K562 treated with DMSO at 1 percent for 24 hours (cell line): Measurements from ENCODE around the gene NBPF14. TPM values are rescaled to one million over a fixed set of nuclear protein-coding genes. Genes with fewer than 3 reads are reported as not detected.

ENCODE experiments used
- total RNA-seq: library from RNA; unstranded; fragments of 300-600 nt; gene quantifications from 2 replicates; pipeline ENCODE4 v1.2.3, GENCODE V29; 2022; ENCODE audit warnings: low read depth; ENCODE audit not compliant: insufficient read depth

Gene NBPF14, protein sequence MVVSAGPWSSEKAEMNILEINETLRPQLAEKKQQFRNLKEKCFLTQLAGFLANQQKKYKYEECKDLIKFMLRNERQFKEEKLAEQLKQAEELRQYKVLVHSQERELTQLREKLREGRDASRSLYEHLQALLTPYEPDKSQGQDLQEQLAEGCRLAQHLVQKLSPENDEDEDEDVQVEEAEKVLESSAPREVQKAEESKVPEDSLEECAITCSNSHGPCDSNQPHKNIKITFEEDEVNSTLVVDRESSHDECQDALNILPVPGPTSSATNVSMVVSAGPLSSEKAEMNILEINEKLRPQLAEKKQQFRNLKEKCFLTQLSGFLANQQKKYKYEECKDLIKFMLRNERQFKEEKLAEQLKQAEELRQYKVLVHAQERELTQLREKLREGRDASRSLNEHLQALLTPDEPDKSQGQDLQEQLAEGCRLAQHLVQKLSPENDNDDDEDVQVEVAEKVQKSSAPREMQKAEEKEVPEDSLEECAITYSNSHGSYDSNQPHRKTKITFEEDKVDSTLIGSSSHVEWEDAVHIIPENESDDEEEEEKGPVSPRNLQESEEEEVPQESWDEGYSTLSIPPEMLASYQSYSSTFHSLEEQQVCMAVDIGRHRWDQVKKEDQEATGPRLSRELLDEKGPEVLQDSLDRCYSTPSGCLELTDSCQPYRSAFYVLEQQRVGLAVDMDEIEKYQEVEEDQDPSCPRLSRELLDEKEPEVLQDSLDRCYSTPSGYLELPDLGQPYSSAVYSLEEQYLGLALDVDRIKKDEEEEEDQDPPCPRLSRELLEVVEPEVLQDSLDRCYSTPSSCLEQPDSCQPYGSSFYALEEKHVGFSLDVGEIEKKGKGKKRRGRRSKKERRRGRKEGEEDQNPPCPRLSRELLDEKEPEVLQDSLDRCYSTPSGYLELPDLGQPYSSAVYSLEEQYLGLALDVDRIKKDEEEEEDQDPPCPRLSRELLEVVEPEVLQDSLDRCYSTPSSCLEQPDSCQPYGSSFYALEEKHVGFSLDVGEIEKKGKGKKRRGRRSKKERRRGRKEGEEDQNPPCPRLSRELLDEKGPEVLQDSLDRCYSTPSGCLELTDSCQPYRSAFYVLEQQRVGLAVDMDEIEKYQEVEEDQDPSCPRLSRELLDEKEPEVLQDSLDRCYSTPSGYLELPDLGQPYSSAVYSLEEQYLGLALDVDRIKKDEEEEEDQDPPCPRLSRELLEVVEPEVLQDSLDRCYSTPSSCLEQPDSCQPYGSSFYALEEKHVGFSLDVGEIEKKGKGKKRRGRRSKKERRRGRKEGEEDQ (N-terminal part only)
- 3.7 and 7.4 TPM in 2 replicates for total RNA-seq

DNA sequence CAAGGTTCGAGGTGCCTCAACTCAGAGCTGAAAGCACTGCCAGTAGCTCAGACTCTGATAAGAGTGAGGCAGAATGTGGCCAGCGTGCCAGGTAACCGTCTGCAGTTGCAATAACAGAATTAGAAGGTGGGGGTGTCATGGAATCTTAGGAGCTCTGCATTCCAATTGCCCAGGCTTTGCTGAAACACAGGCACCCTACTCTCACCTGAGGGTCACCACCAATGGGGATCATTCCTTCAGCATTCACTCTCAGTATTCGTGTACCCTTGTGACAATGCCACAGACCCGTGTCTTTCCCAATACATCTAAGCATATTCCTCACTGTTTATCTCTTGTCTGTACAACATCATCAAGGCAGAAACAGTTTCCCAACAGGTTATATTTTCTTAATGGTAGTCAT lies at the start of gene NBPF14:
NBPF14 (minus strand) TSS at position 101 of the 400 bp plus-strand sequence. CDS start 294 bp downstream, outside the sequence.

DNA sequence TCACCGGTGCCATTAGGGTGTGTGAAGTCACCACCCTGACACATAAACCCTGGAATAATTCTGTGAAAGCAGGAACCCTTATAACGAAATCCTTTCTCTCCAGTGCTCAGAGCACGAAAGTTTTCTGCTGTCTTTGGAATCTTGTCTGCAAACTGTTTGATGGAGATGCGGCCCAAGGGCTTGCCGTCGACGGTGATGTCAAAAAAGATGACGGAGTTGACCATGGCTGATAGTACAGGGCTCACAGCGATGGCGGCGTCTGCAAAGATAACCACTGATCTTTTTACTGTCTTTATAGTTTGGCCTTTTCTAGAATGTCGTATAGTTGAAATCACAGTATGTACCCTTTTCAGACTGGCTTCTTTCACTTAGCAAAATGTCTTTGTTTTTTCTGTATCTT lies 112.8 kb downstream of the NBPF14 start, which contains the start of gene PPIAL4G:
PPIAL4G (minus strand) TSS at position 274 of the 400 bp plus-strand sequence; CDS start at position 224, 50 bp downstream.

Other genes starting within 250 kb of the NBPF14 start
- not detected in 2 replicates for gene PPIAL4G, start 112.7 kb downstream of the NBPF14 start, total RNA-seq
- gene NUDT4B, start 152.8 kb upstream of the NBPF14 start, total RNA-seq = 2.4 and 3.6 TPM in 2 replicates
- gene PDE4DIP, start 248.4 kb upstream of the NBPF14 start, total RNA-seq = 191 and 218 TPM in 2 replicates